ENCODE results near the gene LAMA5.
A peak's percentile ranks its signal among the peaks of the same experiment; 100 is the strongest.

DNA sequence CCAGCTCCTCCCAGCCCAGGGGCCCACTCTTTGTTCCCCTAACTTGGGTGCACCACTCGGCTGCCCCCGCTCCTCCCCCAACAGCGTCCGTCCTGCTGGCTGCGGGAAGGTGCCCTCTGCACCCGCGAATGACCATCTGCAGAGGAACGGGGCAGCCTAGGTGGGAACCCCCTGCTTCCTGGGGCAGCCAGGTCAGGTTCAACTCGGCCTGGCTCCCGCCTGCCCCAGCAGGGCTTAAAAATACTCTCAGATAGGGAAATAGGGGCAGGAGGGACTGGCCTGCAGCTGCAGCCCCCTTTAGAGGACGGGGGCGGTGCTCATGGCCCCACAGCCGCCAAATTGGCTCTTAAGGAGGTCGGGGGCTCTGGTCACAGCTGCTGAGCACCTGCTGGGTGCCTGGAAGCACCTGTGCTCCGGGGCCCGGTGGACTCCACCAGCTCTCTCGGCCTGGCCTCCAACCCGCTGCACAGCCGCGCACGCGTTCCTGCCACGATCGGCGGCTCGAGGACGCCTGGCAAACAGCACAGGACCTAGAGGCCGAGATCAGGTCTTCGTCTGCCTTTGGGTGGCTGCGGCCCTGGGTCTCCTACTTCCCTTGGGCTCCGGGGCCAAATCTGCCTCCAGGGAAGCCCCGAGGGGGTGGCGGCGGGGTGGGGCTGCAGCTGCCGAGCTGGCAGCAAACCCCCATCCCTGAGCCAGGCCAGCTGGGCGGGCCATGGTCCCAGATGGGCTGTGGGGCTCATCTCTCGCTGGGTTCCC, 700 bp upstream of the LAMA5 start:
- TF ChIP-seq, protein P1, sequence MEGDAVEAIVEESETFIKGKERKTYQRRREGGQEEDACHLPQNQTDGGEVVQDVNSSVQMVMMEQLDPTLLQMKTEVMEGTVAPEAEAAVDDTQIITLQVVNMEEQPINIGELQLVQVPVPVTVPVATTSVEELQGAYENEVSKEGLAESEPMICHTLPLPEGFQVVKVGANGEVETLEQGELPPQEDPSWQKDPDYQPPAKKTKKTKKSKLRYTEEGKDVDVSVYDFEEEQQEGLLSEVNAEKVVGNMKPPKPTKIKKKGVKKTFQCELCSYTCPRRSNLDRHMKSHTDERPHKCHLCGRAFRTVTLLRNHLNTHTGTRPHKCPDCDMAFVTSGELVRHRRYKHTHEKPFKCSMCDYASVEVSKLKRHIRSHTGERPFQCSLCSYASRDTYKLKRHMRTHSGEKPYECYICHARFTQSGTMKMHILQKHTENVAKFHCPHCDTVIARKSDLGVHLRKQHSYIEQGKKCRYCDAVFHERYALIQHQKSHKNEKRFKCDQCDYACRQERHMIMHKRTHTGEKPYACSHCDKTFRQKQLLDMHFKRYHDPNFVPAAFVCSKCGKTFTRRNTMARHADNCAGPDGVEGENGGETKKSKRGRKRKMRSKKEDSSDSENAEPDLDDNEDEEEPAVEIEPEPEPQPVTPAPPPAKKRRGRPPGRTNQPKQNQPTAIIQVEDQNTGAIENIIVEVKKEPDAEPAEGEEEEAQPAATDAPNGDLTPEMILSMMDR (IDR thresholded peaks at IDR 0.05): no peak
- TF ChIP-seq EZH2 (IDR thresholded peaks at IDR 0.05; ENCODE audit: borderline replicate concordance, insufficient read depth, low read depth, low read length, poor library complexity, severe bottlenecking): peak; percentile 36

Measured in B cell (primary cell).